Activated naive CD4-positive, alpha-beta T cell treated with anti-CD3 and anti-CD28 coated beads for 36 hours (primary cell): ENCODE results near the gene LRRTM4. TPM values are rescaled to one million over a fixed set of nuclear protein-coding genes. Genes with fewer than 3 reads are reported as not detected.
"Not testable (repeated sequence)": the region's sequence is repeated elsewhere in the genome, so short reads cannot be mapped to it uniquely, and the experiment has no call there.

Source experiments
- CTCF ChIA-PET: fragments of 350-600 bp; sonication (Branson Sonifier 250); formaldehyde crosslinking; loops from one replicate; lab custom pipeline; 2021; ENCODE audit warnings: antibody characterized with exemption; lab: Charles Lee
- DNase-seq: peaks from one replicate; pipeline ENCODE4 v3.0.0-alpha.2; 2020
- H3K27ac Mint-ChIP-seq: one replicate; pipeline ENCODE4 v1.8.0; 2021; ENCODE audit warnings: mild to moderate bottlenecking, mixed read lengths
- H3K27me3 Mint-ChIP-seq: one replicate; pipeline ENCODE4 v1.8.0; 2021; ENCODE audit warnings: low read depth, mixed read lengths
- H3K36me3 Mint-ChIP-seq: one replicate; pipeline ENCODE4 v1.8.0; 2021; ENCODE audit warnings: low read depth, mixed read lengths
- H3K4me1 Mint-ChIP-seq: one replicate; pipeline ENCODE4 v1.8.0; 2021; ENCODE audit warnings: low read depth, mixed read lengths
- H3K4me3 Mint-ChIP-seq: one replicate; pipeline ENCODE4 v1.8.0; 2021; ENCODE audit warnings: mild to moderate bottlenecking, moderate library complexity, mixed read lengths
- H3K9me3 Mint-ChIP-seq: one replicate; pipeline ENCODE4 v1.8.0; 2021; ENCODE audit warnings: mixed read lengths
- intact Hi-C: fragments of 100-400 bp; cut with micrococcal nuclease; formaldehyde crosslinking; loops from one replicate; pipeline ENCODE4 v1.15.1; 2023
- total RNA-seq, 2 experiments: library from RNA; stranded (reverse); gene quantifications; one replicate each; pipeline ENCODE4 v1.2.3, GENCODE V29; 2021

LRRTM4 gene
- total RNA-seq, 2 experiments from 2014 or later, result not detected

GRCh38 chr2:77191665-77192064 lies 330.5 kb downstream of the LRRTM4 start:
- CTCF ChIA-PET, result no interaction called here
- no peaks in the 10 kb centered on the region for H3K4me1 Mint-ChIP-seq
- H3K27ac Mint-ChIP-seq, result no peak overlapping the region
- intact Hi-C loops, result no loop called here
- H3K27me3 Mint-ChIP-seq, result no peaks in the 10 kb centered on the region
- DNase-seq, result no peak
- H3K9me3 Mint-ChIP-seq, result peaks cover 9% of the 10 kb centered on the region
- no peak overlapping the region for H3K4me3 Mint-ChIP-seq
- no peaks in the 10 kb centered on the region for H3K36me3 Mint-ChIP-seq

DNA sequence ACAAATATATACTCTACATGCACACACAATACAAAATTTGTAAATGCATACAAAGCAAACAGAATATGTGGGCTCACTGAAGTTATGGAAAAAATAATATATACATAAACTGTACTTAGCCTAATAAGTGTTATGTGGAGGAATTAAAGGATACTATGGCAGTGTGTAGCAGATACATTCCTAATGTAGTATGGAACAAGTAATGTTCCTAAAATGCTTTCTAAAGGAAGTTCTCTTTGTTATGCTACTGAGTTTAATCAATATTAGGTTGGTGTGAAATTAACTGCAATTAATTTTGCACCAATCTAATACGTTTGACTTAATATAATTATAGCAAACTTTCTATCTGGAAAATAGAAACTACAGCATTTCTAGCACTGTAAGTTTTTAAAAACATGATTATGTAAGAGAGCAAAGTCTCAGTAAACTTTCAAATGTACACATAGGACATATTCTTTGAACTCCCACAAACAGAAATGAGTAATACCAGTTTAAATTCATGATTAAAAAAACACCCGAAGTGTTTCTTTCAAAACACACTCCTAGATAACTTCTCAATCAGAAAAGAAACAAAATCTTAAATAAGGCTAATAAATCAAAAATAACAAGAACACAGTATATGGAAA lies 331.3 kb downstream of the LRRTM4 start:
- intact Hi-C loops, result no loop called here
- Mint-ChIP-seq H3K27me3 (no peaks in the 10 kb centered on the region), H3K4me3 (no peak overlapping the region), H3K36me3 (no peaks in the 10 kb centered on the region), H3K9me3 (peaks cover 11% of the 10 kb centered on the region), H3K4me1 (no peaks in the 10 kb centered on the region), H3K27ac (no peak overlapping the region)
- CTCF ChIA-PET, result no interaction called here
- DNase-seq, result no peak

- Mint-ChIP-seq H3K4me3 (no peak overlapping the region), H3K4me1 (no peaks in the 10 kb centered on the region), H3K9me3 (peaks cover 21% of the 10 kb centered on the region), H3K27ac (no peak overlapping the region), H3K27me3 (no peaks in the 10 kb centered on the region), H3K36me3 (no peaks in the 10 kb centered on the region)
- CTCF ChIA-PET, result no interaction called here
- intact Hi-C loops, result no loop called here
- no peak for DNase-seq
Observed at GRCh38 chr2:77185052-77185451, 337.1 kb downstream of the LRRTM4 start.

DNA sequence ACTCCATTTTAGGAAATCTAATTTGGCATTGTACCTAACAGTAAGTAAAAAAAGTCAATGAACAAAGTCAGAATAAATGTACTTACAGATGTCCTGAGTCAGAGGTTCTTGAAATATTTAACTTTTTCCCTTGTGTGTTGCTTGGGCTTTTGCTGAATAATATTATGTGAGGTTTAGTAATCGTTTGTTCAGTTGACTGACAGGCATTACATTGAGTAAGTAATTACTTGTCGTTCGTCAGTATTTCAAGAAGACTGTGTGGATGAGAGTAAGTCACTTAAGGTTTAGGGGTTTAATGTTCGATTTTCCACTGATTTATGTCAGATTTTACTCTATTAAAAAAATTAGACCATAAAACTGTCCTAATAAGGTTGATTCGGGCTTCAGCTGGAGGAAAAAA lies 342.9 kb downstream of the LRRTM4 start:
- Mint-ChIP-seq H3K4me1 (no peaks in the 10 kb centered on the region), H3K27ac (no peak overlapping the region), H3K36me3 (no peaks in the 10 kb centered on the region), H3K9me3 (peaks cover 17% of the 10 kb centered on the region), H3K27me3 (no peaks in the 10 kb centered on the region), H3K4me3 (no peak overlapping the region)
- intact Hi-C loops, result no loop called here
- DNase-seq, result no peak
- CTCF ChIA-PET, result no interaction called here

- DNase-seq, intact Hi-C loops, H3K9me3 Mint-ChIP-seq, H3K36me3 Mint-ChIP-seq, H3K4me3 Mint-ChIP-seq, H3K27me3 Mint-ChIP-seq, H3K27ac Mint-ChIP-seq, CTCF ChIA-PET, H3K4me1 Mint-ChIP-seq: not testable (repeated sequence)
Observed at GRCh38 chr2:77175266-77175780, 346.9 kb downstream of the LRRTM4 start.

DNA sequence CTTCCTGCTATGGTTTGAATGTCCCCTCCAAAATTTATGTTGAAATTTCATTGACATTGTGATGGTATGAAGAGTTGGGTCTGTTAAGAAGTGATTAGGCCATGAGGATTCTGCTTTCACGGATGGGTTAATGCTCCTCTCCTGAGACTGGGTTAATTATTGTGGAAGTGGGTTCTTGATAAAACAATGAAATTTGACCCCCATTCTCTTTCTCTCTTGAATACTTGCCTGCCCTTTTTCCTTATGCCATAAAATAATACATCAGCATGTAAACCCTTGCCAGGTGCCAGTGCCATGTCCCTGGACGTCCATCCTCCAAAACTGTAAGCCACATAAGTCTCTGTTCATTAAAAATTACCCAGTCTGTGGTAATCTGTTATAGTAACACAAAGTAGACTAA lies 352.8 kb downstream of the LRRTM4 start:
- Mint-ChIP-seq H3K9me3 (peaks cover 28% of the 10 kb centered on the region), H3K27me3 (no peaks in the 10 kb centered on the region), H3K27ac (no peak overlapping the region), H3K36me3 (no peaks in the 10 kb centered on the region), H3K4me1 (no peaks in the 10 kb centered on the region), H3K4me3 (no peak overlapping the region)
- DNase-seq, result no peak
- CTCF ChIA-PET, result no interaction called here
- intact Hi-C loops, result no loop called here

DNA sequence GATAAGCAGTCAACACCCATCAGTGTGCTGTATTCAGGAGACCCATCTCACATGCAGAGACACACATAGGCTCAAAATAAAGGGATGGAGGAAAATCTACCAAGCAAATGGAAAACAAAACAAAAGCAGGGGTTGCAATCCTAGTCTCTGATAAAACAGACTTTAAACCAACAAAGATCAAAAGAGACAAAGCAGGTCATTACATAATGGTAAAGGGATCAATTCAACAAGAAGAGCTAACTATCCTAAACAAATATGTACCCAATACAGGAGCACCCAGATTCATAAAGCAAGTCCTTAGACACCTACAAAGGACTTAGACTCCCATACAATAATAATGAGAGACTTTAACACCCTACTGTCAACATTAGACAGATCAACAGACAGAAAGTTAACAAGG lies 358.2 kb downstream of the LRRTM4 start:
- H3K4me3 Mint-ChIP-seq, intact Hi-C loops, DNase-seq, H3K4me1 Mint-ChIP-seq, H3K36me3 Mint-ChIP-seq, H3K27me3 Mint-ChIP-seq, H3K27ac Mint-ChIP-seq, CTCF ChIA-PET: not testable (repeated sequence)
- H3K9me3 Mint-ChIP-seq, result peaks cover 39% of the 10 kb centered on the region

DNA sequence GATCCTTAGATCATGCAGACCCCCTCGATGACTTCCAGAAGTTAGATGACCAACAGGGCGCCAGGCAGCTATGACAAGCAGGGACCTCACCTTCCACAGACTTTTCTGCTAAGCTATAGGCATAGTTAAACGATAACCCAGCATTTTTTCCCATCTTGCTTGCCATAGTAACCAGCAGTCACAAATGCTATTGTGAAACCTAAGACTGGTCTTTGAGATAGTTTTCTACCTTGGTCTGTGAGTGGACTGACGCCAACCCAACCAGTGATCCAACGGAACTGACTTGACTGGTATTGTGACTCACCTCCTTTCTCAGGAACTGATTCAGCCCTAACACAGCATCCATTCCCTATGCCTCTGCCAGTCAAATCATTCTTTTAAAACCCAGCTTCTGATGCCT lies 361.2 kb downstream of the LRRTM4 start:
- intact Hi-C loops, result no loop called here
- no peaks in the 10 kb centered on the region for H3K27me3 Mint-ChIP-seq
- no peak for DNase-seq
- CTCF ChIA-PET, result no interaction called here
- no peak overlapping the region for H3K4me3 Mint-ChIP-seq
- no peaks in the 10 kb centered on the region for H3K36me3 Mint-ChIP-seq
- H3K4me1 Mint-ChIP-seq, result no peaks in the 10 kb centered on the region
- peaks cover 25% of the 10 kb centered on the region for H3K9me3 Mint-ChIP-seq
- H3K27ac Mint-ChIP-seq, result no peak overlapping the region

DNA sequence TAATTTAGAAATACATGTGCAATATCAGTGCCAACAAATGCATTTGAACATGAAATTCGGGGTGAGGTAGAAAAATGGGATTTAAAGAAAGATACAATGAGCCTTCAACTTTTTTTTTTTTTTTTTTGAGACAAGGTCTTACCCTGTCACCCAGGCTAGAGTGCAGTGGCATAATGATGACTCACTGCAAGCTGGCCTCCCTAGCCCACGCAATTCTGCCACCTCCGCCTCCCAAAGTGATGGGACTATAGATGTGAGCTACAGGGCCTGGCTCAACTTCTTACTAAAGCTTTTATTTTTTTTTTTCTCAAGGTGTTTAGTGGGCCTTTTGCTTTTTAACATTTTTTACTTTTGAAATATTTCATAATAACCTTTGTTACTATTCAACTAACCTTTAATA lies 365.6 kb downstream of the LRRTM4 start:
- DNase-seq, result no peak
- Mint-ChIP-seq H3K4me1 (no peaks in the 10 kb centered on the region), H3K36me3 (no peaks in the 10 kb centered on the region), H3K4me3 (no peak overlapping the region), H3K9me3 (peaks cover 9% of the 10 kb centered on the region), H3K27ac (no peak overlapping the region), H3K27me3 (no peaks in the 10 kb centered on the region)
- CTCF ChIA-PET, result interaction anchor here (0.6 kb wide), 1 partner anchor 12 kb away, joined by 3 read pairs; no protein-coding TSS in a partner anchor
- intact Hi-C loops, result no loop called here

- H3K27me3 Mint-ChIP-seq, result no peaks in the 10 kb centered on the region
- peaks cover 9% of the 10 kb centered on the region for H3K9me3 Mint-ChIP-seq
- no peak overlapping the region for H3K4me3 Mint-ChIP-seq
- intact Hi-C loops, result no loop called here
- no peaks in the 10 kb centered on the region for H3K36me3 Mint-ChIP-seq
- DNase-seq, result no peak
- CTCF ChIA-PET, result no interaction called here
- no peak overlapping the region for H3K27ac Mint-ChIP-seq
- no peaks in the 10 kb centered on the region for H3K4me1 Mint-ChIP-seq
Observed at GRCh38 chr2:77155511-77155910, 366.7 kb downstream of the LRRTM4 start.

DNA sequence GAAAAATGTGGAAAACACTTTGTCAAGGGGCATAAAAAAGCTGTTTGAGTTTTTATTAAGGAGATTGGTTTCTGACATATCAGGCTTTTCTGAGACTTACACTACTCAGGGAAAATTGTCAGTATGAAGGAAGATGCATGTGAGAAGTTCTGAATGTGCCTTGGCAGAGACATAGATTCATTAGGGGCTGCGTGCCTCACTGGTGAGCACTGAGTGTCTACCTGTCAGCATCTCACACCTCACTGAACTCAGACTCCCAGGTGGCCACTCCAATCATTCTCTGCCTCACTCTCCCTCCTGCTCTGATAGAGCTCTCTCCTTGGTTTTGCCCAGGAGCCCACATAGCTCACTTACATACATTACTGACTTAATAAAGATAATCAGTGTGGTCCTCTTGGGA lies 372.6 kb downstream of the LRRTM4 start:
- no peak overlapping the region for H3K4me3 Mint-ChIP-seq
- H3K36me3 Mint-ChIP-seq, result no peaks in the 10 kb centered on the region
- intact Hi-C loops, result no loop called here
- H3K27ac Mint-ChIP-seq, result no peak overlapping the region
- no peaks in the 10 kb centered on the region for H3K27me3 Mint-ChIP-seq
- CTCF ChIA-PET, result no interaction called here
- H3K4me1 Mint-ChIP-seq, result no peaks in the 10 kb centered on the region
- DNase-seq, result no peak
- peaks cover 3% of the 10 kb centered on the region for H3K9me3 Mint-ChIP-seq

GRCh38 chr2:77147153-77147552 lies 375.0 kb downstream of the LRRTM4 start:
- intact Hi-C loops, result no loop called here
- CTCF ChIA-PET, result no interaction called here
- H3K4me3 Mint-ChIP-seq, result no peak overlapping the region
- no peaks in the 10 kb centered on the region for H3K4me1 Mint-ChIP-seq
- no peaks in the 10 kb centered on the region for H3K27me3 Mint-ChIP-seq
- DNase-seq, result no peak
- no peak overlapping the region for H3K27ac Mint-ChIP-seq
- no peaks in the 10 kb centered on the region for H3K36me3 Mint-ChIP-seq
- H3K9me3 Mint-ChIP-seq, result peaks cover 3% of the 10 kb centered on the region

- no peak overlapping the region for H3K27ac Mint-ChIP-seq
- no peaks in the 10 kb centered on the region for H3K4me1 Mint-ChIP-seq
- no peaks in the 10 kb centered on the region for H3K36me3 Mint-ChIP-seq
- DNase-seq, result no peak
- H3K4me3 Mint-ChIP-seq, result no peak overlapping the region
- intact Hi-C loops, result no loop called here
- peaks cover 1% of the 10 kb centered on the region for H3K9me3 Mint-ChIP-seq
- CTCF ChIA-PET, result interaction anchor here (0.6 kb wide), 1 partner anchor 12 kb away, joined by 3 read pairs; no protein-coding TSS in a partner anchor
- no peaks in the 10 kb centered on the region for H3K27me3 Mint-ChIP-seq
Observed at GRCh38 chr2:77144772-77145171, 377.4 kb downstream of the LRRTM4 start.
